ENCODE results near the gene PARP6.

GRCh38 chr15:72271221-72271620 is 1.1 kb downstream of the PARP6 start:
- TF ChIP-seq JUND (IDR thresholded peaks at IDR 0.05) = no peak
- no peak for TF ChIP-seq ZBTB33 (IDR thresholded peaks at IDR 0.05)

All from liver (tissue), 2 donors.